ENCODE measurements around the gene SOS1.

GRCh38 chr2:39062320-39062719 is 58.5 kb downstream of the SOS1 start:
- no peak for TF ChIP-seq CTCF (IDR thresholded peaks at IDR 0.05; ENCODE audit: insufficient read depth, low read depth, low read length)
- TF ChIP-seq EZH2 (IDR thresholded peaks at IDR 0.05; ENCODE audit: insufficient read depth, low read length), result no peak
